ENCODE data around the gene VWC2L.

VWC2L gene

DNA sequence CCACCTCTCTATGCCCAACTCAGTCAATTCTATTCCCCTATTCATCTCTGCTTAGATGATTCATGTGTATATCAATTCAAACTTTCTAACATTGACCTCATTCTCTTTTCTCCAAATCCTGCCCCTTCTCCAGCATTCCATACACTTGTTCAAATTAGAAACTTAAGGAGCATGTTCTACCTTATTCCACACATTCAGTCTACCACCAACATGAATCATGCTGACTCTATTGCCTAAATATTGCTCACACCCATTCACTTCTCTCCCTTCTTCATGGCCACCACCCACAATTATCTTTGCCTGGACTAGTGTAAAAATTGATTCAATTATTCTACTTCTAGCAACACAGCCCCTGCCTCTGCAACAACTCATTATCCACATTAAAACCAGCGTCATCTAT, 147.5 kb downstream of the VWC2L start:
- DNase-seq (ENCODE audit: low read depth), result no peak
- TF ChIP-seq, protein P1, sequence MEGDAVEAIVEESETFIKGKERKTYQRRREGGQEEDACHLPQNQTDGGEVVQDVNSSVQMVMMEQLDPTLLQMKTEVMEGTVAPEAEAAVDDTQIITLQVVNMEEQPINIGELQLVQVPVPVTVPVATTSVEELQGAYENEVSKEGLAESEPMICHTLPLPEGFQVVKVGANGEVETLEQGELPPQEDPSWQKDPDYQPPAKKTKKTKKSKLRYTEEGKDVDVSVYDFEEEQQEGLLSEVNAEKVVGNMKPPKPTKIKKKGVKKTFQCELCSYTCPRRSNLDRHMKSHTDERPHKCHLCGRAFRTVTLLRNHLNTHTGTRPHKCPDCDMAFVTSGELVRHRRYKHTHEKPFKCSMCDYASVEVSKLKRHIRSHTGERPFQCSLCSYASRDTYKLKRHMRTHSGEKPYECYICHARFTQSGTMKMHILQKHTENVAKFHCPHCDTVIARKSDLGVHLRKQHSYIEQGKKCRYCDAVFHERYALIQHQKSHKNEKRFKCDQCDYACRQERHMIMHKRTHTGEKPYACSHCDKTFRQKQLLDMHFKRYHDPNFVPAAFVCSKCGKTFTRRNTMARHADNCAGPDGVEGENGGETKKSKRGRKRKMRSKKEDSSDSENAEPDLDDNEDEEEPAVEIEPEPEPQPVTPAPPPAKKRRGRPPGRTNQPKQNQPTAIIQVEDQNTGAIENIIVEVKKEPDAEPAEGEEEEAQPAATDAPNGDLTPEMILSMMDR (conservative IDR thresholded peaks at IDR 0.05; ENCODE audit: low read depth, low read length), result no peak
- no peak overlapping the region for H3K4me3 ChIP-seq (ENCODE audit: low read depth, low read length)

DNA sequence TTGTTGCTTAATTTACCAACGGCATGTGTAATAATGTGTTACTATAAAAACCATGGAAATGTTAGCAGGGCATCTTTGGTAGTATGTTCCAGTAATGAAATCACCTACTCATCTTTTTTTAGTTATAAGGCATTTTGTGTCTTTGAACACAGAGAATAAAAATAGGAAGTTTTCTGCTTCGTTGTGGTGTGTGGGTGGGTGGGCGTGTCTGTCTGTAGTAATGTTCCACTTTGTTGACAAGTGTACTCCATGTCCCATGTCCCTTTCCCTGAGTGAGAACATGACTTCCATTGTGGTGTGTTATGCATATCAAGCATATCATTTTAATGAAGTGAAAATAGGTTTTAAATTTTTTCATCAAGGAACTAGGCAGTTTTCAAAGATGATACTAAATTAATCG, 149.3 kb downstream of the VWC2L start:
- DNase-seq (ENCODE audit: low read depth), result no peak
- TF ChIP-seq, protein P1 (conservative IDR thresholded peaks at IDR 0.05; ENCODE audit: low read depth, low read length), result no peak
- H3K4me3 ChIP-seq (ENCODE audit: low read depth, low read length), result no peak overlapping the region

DNA sequence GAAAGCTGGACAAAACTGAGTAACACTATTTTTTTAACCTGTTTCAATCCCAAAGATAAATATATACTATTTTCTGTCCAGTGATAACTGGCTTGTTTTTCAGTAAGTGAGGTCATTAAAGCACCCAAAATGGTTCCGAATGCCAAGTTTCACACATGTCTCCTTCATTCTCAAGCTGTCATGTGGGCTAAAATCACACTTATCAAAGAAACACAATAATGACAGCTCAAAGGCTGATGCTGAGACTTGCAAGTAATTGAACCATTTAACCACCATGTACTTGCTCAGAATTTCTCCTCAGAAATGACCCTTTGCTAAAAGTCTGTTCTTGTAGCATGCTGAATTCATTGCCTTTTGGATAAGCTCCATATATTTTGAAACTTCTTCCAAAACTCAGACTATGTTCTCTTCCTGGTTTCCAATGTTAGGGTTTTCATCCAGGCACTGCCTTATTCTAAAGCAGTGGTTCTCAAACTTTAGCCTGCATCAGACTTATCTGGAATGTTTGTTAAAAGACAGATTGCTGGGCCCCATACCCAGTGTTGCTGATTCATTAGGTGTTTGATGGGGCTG, 149.8 kb downstream of the VWC2L start:
- no peak for DNase-seq (ENCODE audit: low read depth)
- no peak overlapping the region for H3K4me3 ChIP-seq (ENCODE audit: low read depth, low read length)
- TF ChIP-seq, protein P1 (conservative IDR thresholded peaks at IDR 0.05; ENCODE audit: low read depth, low read length), result no peak

DNA sequence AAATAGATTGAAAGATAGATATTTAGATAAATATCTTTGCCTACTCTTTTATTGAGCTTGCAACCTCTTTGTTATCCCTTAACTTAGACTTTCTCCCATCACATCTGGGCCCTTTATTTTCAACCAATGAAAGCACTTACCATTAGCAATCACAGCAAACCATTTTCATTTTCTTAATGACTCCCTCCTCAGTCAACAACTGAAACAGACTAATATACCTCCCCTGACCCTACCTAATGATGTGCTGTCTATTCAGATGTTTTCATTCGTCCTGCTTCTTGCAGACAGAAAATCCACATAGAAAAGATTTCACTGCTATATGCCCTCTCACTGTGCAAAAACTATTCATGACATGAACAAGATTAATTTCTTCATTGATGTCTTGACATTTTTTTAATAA, 154.4 kb downstream of the VWC2L start:
- TF ChIP-seq, protein P1 (conservative IDR thresholded peaks at IDR 0.05; ENCODE audit: low read depth, low read length), result no peak
- no peak overlapping the region for H3K4me3 ChIP-seq (ENCODE audit: low read depth, low read length)
- DNase-seq (ENCODE audit: low read depth), result no peak

DNA sequence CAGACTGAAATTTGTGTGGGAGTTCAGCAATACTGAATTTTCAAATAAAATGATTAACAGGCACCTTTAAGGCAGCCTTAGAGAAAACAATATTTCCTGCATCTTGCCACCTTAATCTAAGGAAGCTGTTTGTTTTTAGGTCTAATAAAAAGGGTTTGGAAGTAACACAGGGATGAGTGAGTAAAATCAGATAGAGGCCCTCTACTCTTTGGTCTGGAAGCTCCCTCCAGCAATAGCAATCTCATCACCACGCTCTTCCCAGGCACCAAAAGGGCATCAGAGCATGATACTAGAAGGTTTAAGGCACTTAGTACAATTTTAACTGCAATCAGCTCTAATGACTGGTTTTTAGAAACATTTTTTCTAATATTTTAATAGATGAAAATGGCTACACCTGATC, 155.6 kb downstream of the VWC2L start:
- TF ChIP-seq, protein P1 (conservative IDR thresholded peaks at IDR 0.05; ENCODE audit: low read depth, low read length), result no peak
- no peak for DNase-seq (ENCODE audit: low read depth)
- H3K4me3 ChIP-seq (ENCODE audit: low read depth, low read length), result no peak overlapping the region

DNA sequence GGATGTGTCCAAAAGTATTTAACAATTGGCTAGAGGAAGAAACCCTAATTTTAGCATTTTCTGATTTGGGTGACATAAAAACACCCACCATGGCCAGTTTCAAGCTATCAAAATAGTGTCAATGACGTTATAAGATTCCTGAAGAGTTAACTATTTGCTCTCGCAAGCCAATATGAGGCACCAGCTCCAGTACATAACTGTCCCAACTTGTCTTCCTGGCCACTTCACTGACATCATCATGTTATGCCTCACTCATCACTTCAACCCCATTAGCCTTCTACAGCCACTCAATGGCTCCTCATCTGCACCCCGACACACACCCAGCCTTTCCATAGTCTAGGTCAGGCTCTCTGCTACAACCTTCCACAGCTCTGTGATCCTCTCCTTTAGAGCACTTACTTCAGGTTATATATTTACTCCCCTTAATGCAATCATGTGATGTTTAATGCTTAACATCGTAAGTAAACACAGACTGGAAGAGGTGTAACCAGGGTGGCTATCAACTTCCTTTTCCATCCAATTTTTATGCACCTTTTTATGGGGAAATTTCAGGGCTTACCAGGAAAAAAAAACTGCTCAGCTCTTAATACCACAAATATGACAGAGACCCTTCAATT, 158.7 kb downstream of the VWC2L start:
- TF ChIP-seq, protein P1 (conservative IDR thresholded peaks at IDR 0.05; ENCODE audit: low read depth, low read length), result no peak
- no peak for DNase-seq (ENCODE audit: low read depth)
- no peak overlapping the region for H3K4me3 ChIP-seq (ENCODE audit: low read depth, low read length)

All from choroid plexus epithelial cell (primary cell).